Aorta (tissue), 5 donors: ENCODE results near the gene MCTP2. TPM values are rescaled to one million over a fixed set of nuclear protein-coding genes. Genes with fewer than 3 reads are reported as not detected.

Experiments
- ATAC-seq: fragments of 200-7000 bp; cut with Tn5 transposase; one replicate; pipeline ENCODE4 v1.9.1; 2022; ENCODE audit warnings: moderate library complexity; ENCODE audit not compliant: low FRiP score
- DNase-seq, 2 donors: peaks; one replicate each; pipeline ENCODE4 v3.0.0-alpha.2; 2020
- H3K27ac ChIP-seq, 2 donors: one replicate each; pipeline ENCODE4 v1.5.1; 2013; ENCODE audit warnings: low read length in 2 of 2, mild to moderate bottlenecking in 2 of 2, moderate library complexity in 2 of 2, control low read depth in 1 of 2, inconsistent platforms in 1 of 2, low read depth in 1 of 2
- H3K27me3 ChIP-seq, 2 donors: one replicate each; pipeline ENCODE4 v1.6.1; 2013; ENCODE audit warnings: control low read depth in 1 of 2, low read length in 1 of 2, mild to moderate bottlenecking in 1 of 2, moderate library complexity in 1 of 2; ENCODE audit not compliant: insufficient read depth in 2 of 2, control insufficient read depth in 1 of 2
- H3K36me3 ChIP-seq, 2 donors: one replicate each; pipeline ENCODE4 v1.6.1; 2013; ENCODE audit warnings: control low read depth in 1 of 2, low read length in 1 of 2, mild to moderate bottlenecking in 1 of 2; ENCODE audit not compliant: insufficient read depth in 2 of 2, control insufficient read depth in 1 of 2
- H3K4me1 ChIP-seq, 2 donors: one replicate each; pipeline ENCODE4 v1.6.1; 2013; ENCODE audit warnings: low read length in 2 of 2, control low read depth in 1 of 2, mild to moderate bottlenecking in 1 of 2, moderate library complexity in 1 of 2; ENCODE audit not compliant: insufficient read depth in 2 of 2, control insufficient read depth in 1 of 2
- H3K4me3 ChIP-seq, 2 donors: one replicate each; pipeline ENCODE4 v1.5.1; 2013; ENCODE audit warnings: low read length in 2 of 2, control low read depth in 1 of 2, mild to moderate bottlenecking in 1 of 2
- H3K9me3 ChIP-seq: one replicate; pipeline ENCODE4 v1.6.1; 2013; ENCODE audit warnings: mild to moderate bottlenecking, low read length; ENCODE audit not compliant: control insufficient read depth
- WGBS, 2 donors: extraction: QIAGEN DNeasy Blood & Tissue Kit; methylation state at CpG; one replicate each; pipeline ENCODE4 v1.1.7; 2013; 5-methylcytosine and 5-hydroxymethylcytosine counted together
- intact Hi-C, 2 donors: fragments of 100-400 bp; cut with DNase I; formaldehyde crosslinking; loops; one replicate each; pipeline versions ENCODE4 v1.14.2 to v1.15.0; 2022
- polyA plus RNA-seq, 2 donors: library from polyadenylated mRNA; stranded (reverse); fragments of 200-250 nt; gene quantifications; one replicate each; pipeline ENCODE4 v1.2.3, GENCODE V29; 2013
- total RNA-seq, 2 donors: library from RNA; stranded (reverse); fragmentation: NEBNext Ultra II Directional; extraction: Animal tissue kit (Norgen Biotek cat#: 25700); gene quantifications; one replicate each; pipeline ENCODE4 v1.2.1, GENCODE V29; 2021
- donor health status: healthy with polysubstance abuse.
- donor health status: Bipolar disorder and iron deficiency.
- donor health status: DM: no; HTN: no; CAD: no.
- donor health status: DM: no; HTN: no; CAD: no.
- donor health status: DM: yes; HTN: yes; CAD: no.

MCTP2 gene
- total and polyA plus RNA-seq, 4 donors, result 0.13 to 9.6 (median 4.3) TPM

GRCh38 chr15:94265009-94265408 lies 33.6 kb downstream of the MCTP2 start:
- Histone ChIP-seq H3K27me3 (no peaks in the 10 kb centered on the region), H3K9me3 (peaks cover 2% of the 10 kb centered on the region), H3K4me1 (no peaks in the 10 kb centered on the region), H3K27ac (no peak overlapping the region), H3K36me3 (no peaks in the 10 kb centered on the region), H3K4me3 (no peak overlapping the region)
- intact Hi-C loops, result no loop called here
- ATAC-seq (no peak), DNase-seq (no peak)
- WGBS, 2 donors, result 76 to 79% methylated on average over 4 of the region's 4 CpGs

DNA sequence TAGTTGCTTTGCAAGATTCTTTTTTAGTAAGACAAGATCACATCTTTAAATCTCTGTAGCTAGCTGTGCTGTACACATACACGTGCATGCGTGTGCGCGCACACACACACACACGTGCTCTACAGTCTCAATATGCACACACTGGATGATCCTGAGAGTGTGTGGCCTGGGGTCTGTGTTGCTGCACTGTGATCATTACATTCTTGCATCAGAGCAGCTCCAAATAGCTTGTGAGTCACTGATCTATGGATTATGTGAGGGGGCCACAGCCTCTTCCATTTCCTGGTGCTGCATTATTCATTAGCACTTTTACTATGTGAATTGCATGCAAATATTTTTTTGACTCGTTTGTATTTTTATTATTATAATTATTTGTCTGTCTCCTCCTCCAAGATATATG lies 34.6 kb downstream of the MCTP2 start:
- WGBS, 2 donors, result 65 to 75% methylated on average over 6 of the region's 6 CpGs

DNA sequence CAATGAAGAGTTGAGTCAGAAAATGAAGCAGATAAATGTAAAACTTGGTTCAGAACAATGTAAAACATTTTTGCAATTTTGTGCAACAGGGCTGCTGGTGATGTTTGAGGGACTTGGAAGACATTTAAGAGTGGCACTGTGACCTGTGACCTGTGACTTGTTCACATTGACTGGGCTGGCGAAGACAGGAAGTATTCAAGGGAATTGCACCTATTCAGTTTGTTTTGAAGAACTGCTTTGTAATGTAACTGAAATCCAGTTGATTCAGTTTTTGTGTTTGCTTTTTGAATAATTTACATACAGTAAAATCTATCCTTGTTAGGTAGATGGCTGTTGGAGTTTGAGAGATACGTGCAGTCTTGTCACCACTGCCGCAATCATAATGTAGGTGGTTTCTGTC lies 35.4 kb downstream of the MCTP2 start:
- Histone ChIP-seq H3K4me3 (no peak overlapping the region), H3K27me3 (no peaks in the 10 kb centered on the region), H3K9me3 (peaks cover 2% of the 10 kb centered on the region), H3K36me3 (no peaks in the 10 kb centered on the region), H3K4me1 (no peaks in the 10 kb centered on the region), H3K27ac (no peak overlapping the region)
- WGBS, 2 donors, result 85 to 90% methylated on average over 3 of the region's 3 CpGs
- ATAC-seq (no peak), DNase-seq (no peak)
- intact Hi-C loops, result no loop called here

More for the DNA sequence above, 34.6 kb downstream of the MCTP2 start:
- Histone ChIP-seq H3K9me3 (peaks cover 2% of the 10 kb centered on the region), H3K27ac (no peak overlapping the region), H3K4me1 (no peaks in the 10 kb centered on the region), H3K36me3 (no peaks in the 10 kb centered on the region), H3K4me3 (no peak overlapping the region), H3K27me3 (no peaks in the 10 kb centered on the region)
- intact Hi-C loops, result no loop called here
- DNase-seq (no peak), ATAC-seq (no peak)

DNA sequence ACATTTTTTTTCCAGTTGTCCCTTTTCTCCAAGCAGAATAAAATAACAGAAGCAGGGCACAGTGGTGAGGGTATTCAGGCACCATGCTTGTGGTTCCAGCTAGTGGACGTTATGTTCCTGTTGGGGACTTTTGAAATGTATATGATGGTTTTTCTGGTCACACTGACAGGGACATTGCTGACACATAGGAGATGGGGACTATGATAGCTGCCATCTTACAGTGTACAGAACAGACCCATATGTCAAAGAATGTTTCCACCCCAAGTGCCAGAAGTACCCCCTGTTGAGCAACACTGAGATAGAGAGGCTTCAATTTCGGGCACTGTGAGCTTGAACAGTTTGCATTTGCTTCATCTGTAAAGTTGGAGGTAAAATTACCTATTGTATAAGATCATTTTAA lies 38.6 kb downstream of the MCTP2 start:
- no peak for DNase-seq
- WGBS, 2 donors, result 86 to 91% methylated on average over 2 of the region's 2 CpGs

GRCh38 chr15:94270570-94270969 lies 39.2 kb downstream of the MCTP2 start:
- no peak overlapping the region for H3K4me3 ChIP-seq
- H3K36me3 ChIP-seq, result no peaks in the 10 kb centered on the region
- intact Hi-C loops, result no loop called here
- no peaks in the 10 kb centered on the region for H3K4me1 ChIP-seq
- ATAC-seq (no peak), DNase-seq (no peak)
- 85 to 86% methylated on average over 2 of the region's 2 CpGs for WGBS, 2 donors
- peaks cover 2% of the 10 kb centered on the region for H3K9me3 ChIP-seq
- H3K27ac ChIP-seq, result no peak overlapping the region
- no peaks in the 10 kb centered on the region for H3K27me3 ChIP-seq

More for the DNA sequence above, 38.6 kb downstream of the MCTP2 start:
- Histone ChIP-seq H3K9me3 (peaks cover 2% of the 10 kb centered on the region), H3K36me3 (no peaks in the 10 kb centered on the region), H3K4me3 (no peak overlapping the region), H3K27ac (no peak overlapping the region), H3K4me1 (no peaks in the 10 kb centered on the region), H3K27me3 (no peaks in the 10 kb centered on the region)
- no peak for ATAC-seq
- intact Hi-C loops, result no loop called here

DNA sequence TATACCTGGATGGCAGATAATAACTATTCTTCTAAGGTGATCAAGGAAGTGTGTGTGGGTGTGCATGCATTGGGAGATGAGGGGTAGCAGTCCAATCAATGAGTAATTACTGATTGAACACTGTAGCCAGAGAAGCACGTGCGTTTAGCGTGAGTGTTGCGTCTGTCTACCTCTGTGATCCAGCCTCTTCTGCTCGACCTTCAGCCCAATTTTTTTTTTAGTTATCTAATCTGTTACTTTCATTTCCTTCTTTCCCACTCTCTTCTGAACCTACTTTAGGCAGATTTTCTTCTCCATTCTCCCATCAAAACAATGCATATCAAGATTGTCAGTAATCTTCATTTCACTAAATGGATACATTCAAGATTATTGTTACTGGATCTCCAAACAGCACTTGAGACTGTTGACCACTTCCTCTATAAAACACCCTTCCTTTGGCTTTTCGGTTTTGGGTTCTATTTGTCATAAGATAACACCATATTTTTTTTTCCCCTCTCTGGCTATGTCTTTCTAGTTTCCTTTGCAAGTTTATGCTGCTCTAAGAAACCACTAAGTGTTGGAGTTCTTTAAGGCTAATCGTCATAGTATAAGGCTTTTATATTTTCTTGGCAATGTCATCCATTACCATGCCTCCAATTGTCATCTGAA lies 41.0 kb downstream of the MCTP2 start:
- WGBS, 2 donors, result 80% methylated on average over 7 of the region's 7 CpGs
- Histone ChIP-seq H3K4me3 (no peak overlapping the region), H3K27ac (no peak overlapping the region), H3K36me3 (no peaks in the 10 kb centered on the region), H3K4me1 (no peaks in the 10 kb centered on the region), H3K9me3 (no peaks in the 10 kb centered on the region), H3K27me3 (no peaks in the 10 kb centered on the region)
- ATAC-seq, result no peak
- intact Hi-C loops, result no loop called here
- no peak for DNase-seq

DNA sequence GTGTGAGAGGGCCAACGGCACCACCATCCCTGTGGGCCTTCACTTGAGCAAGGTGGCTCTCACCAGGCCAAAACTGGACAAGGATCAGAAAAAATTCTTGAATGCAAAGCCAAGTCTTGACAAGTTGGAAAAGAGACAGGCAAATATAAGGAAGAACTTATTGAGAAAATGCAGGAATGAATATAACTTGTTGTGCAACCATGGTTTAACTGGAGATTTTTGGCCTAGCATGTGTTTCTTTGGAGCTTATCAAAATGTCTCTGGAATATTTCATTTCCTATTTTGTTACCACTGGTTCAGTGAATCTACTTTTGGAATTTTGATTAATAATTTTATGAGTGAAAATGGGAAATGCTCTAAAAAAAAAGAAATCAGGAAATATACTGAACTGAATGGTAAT lies 42.5 kb downstream of the MCTP2 start:
- no peaks in the 10 kb centered on the region for H3K4me1 ChIP-seq
- intact Hi-C loops, result no loop called here
- H3K9me3 ChIP-seq, result no peaks in the 10 kb centered on the region
- no peak overlapping the region for H3K4me3 ChIP-seq
- no peaks in the 10 kb centered on the region for H3K27me3 ChIP-seq
- H3K36me3 ChIP-seq, result no peaks in the 10 kb centered on the region
- DNase-seq, result no peak
- no peak for ATAC-seq
- 84 to 87% methylated on average over 1 of the region's 1 CpG for WGBS, 2 donors
- H3K27ac ChIP-seq, result no peak overlapping the region

DNA sequence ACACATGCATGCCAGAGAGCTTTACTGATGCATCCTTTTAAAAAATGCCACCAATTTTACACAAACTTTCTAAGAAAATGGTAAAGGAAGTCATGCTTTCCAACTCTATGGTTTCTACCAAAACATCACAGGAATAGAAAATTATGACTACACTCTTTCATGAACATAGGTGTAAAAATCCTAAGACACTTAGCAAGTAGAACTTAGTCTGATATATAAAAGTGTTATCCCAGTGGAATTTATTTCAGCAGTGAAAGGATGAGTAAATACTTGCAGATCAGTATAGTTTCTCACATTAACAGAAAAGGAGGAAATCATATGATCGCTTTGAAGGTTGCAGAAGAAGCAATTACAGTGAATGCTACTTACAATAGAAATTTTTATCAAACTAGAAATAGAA lies 43.4 kb downstream of the MCTP2 start:
- WGBS, 2 donors, result 95 to 98% methylated on average over 1 of the region's 1 CpG
- DNase-seq, result no peak
- H3K27me3 ChIP-seq, result no peaks in the 10 kb centered on the region
- no peaks in the 10 kb centered on the region for H3K36me3 ChIP-seq
- ATAC-seq, result no peak
- no peak overlapping the region for H3K4me3 ChIP-seq
- H3K27ac ChIP-seq, result no peak overlapping the region
- H3K9me3 ChIP-seq, result no peaks in the 10 kb centered on the region
- H3K4me1 ChIP-seq, result no peaks in the 10 kb centered on the region
- intact Hi-C loops, result no loop called here

DNA sequence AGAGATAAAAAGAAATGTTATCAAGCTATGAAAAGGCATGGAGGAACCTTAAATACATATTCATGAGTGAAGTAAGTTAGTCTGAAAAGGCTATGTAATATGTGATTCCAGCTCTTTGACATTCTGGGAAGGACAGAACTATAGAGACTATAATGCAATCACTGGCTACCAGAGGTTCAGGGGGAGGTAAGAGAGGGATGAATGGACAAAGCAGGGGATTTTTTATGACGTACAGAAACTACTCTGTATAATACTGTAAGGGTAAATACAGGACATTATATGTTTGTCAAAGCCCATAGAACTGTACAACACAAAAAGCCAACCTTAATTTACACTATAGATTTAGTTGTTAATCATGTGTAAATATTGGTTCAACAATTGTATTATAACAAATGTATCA lies 46.1 kb downstream of the MCTP2 start:
- H3K4me3 ChIP-seq, result no peak overlapping the region
- H3K9me3 ChIP-seq, result no peaks in the 10 kb centered on the region
- H3K36me3 ChIP-seq, result no peaks in the 10 kb centered on the region
- intact Hi-C loops, result no loop called here
- H3K27ac ChIP-seq, result no peak overlapping the region
- no peaks in the 10 kb centered on the region for H3K27me3 ChIP-seq
- no peaks in the 10 kb centered on the region for H3K4me1 ChIP-seq
- no peak for ATAC-seq
- WGBS, 2 donors, result 59 to 69% methylated on average over 1 of the region's 1 CpG
- no peak for DNase-seq
